NCI-H2196 (cell line): ENCODE measurements around the gene MN1.

Source experiments
- DNase-seq: peaks from one replicate; lab custom pipeline; 2025; ENCODE audit not compliant: unreplicated experiment; lab: John Stamatoyannopoulos, UW

Gene MN1

GRCh38 chr22:27801616-27802345 lies at the start of gene MN1:
TSS of gene MN1 (minus strand) at chr22:27801756. CDS start at chr22:27800543, 1,213 bp downstream.
- DNase-seq = no peak

- DNase-seq = no peak
Measured at GRCh38 chr22:27850000-27850521, 48.5 kb upstream of the MN1 start.

GRCh38 chr22:27848005-27848404 lies 46.4 kb upstream of the MN1 start:
- DNase-seq = no peak

GRCh38 chr22:27846910-27847309 lies 45.4 kb upstream of the MN1 start:
- DNase-seq = no peak

- no peak for DNase-seq
Measured at GRCh38 chr22:27846248-27846757, 44.7 kb upstream of the MN1 start.

GRCh38 chr22:27845644-27846043 lies 44.1 kb upstream of the MN1 start:
- no peak for DNase-seq

GRCh38 chr22:27844656-27845591 lies 43.4 kb upstream of the MN1 start:
- no peak for DNase-seq

GRCh38 chr22:27844256-27844655 lies 42.7 kb upstream of the MN1 start:
- DNase-seq = no peak

- DNase-seq = no peak
Measured at GRCh38 chr22:27843441-27843840, 41.9 kb upstream of the MN1 start.

GRCh38 chr22:27842669-27843431 lies 41.3 kb upstream of the MN1 start:
- no peak for DNase-seq

GRCh38 chr22:27842201-27842600 lies 40.6 kb upstream of the MN1 start:
- DNase-seq = no peak

GRCh38 chr22:27840436-27840835 lies 38.9 kb upstream of the MN1 start:
- DNase-seq = no peak

GRCh38 chr22:27839057-27839660 lies 37.6 kb upstream of the MN1 start:
- no peak for DNase-seq

GRCh38 chr22:27836181-27836580 lies 34.6 kb upstream of the MN1 start:
- no peak for DNase-seq

GRCh38 chr22:27835446-27835845 lies 33.9 kb upstream of the MN1 start:
- DNase-seq = no peak

GRCh38 chr22:27834364-27835185 lies 33.0 kb upstream of the MN1 start:
- DNase-seq = no peak

GRCh38 chr22:27833803-27834202 lies 32.2 kb upstream of the MN1 start:
- DNase-seq = no peak

- DNase-seq = no peak
Measured at GRCh38 chr22:27832606-27833005, 31.1 kb upstream of the MN1 start.

- DNase-seq = no peak
Measured at GRCh38 chr22:27829620-27830019, 28.1 kb upstream of the MN1 start.
